22Rv1 (cell line): ENCODE data around the gene SLC25A43.

ENCODE experiments used
- CTCF ChIP-seq: fragments of 450-650 bp; IDR thresholded peaks from 2 replicates; pipeline ENCODE4 v1.5.1; 2017; ENCODE audit warnings: mild to moderate bottlenecking
- ZFX ChIP-seq: fragments of 450-650 bp; IDR thresholded peaks from 2 replicates; pipeline ENCODE4 v1.6.1; 2017; ENCODE audit warnings: antibody characterized with exemption, borderline replicate concordance

DNA sequence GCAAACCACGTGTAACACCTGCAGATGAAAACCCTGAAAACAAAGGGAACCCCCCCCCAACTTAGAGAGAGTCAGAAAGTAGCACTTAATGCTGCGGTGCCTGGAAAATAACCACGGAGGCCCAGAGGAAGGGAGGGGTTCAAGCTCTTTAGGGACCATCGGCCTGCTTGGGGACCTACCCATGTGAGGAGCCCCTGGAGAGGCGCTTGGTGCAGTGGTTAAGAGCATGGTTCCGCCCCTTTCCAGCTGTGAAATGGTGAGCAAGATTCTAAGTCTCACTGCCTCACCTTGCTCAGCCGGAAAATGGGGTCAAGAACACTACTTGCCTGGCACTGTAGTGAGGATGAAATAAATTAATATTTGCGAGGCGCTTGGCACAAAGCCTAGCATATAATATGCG, 82.9 kb downstream of the SLC25A43 start:
- TF ChIP-seq CTCF = no peak
- no peak for TF ChIP-seq ZFX
